GM18505 (cell line): ENCODE data around the gene SESN1.
A peak's percentile ranks its signal among the peaks of the same experiment; 100 is the strongest.
"Not testable (repeated sequence)": the region's sequence is repeated elsewhere in the genome, so short reads cannot be mapped to it uniquely, and the experiment has no call there.

Experiments
- ATAC-seq: cut with Tn5 transposase; IDR thresholded peaks from one replicate; pipeline ENCODE4 v1.9.1; 2021; ENCODE audit not compliant: unreplicated experiment
- POLR2A ChIP-seq: IDR thresholded peaks from 4 replicates; pipeline ENCODE4 v1.6.1; 2011; ENCODE audit warnings: borderline replicate concordance; ENCODE audit not compliant: insufficient read depth, insufficient read length; ENCODE audit errors: extremely low read depth

Gene SESN1

DNA sequence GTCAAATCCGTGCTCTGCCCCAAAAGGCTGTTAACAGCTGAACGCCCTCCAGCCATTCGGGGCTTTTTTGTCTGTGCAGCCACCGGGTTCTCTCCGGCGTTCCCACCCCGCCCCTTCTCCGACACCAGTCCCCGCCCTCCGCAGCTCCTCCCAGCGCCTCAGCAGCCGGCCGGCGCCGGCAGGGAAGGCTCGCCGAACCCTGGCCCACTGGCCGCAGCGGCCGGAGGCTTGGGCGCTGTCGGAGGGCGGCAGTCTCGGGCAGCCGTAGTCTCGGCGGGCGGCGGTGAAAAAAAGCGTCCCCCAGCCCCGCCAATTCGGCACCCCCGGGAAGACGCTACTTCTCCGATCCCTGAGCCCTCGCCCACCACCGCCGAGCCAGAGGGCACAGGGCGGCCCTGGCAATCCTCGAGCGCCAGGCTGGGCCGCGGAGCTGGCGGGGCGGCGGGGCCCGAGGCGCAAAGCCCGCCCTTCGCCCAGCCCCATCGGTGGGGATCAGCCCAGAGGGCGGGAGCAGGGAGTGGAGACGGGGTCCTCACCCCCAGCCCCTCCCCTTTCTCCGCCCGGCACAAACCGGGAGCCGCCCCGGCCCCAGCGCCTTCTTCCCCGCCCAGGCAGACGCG lies at the start of gene SESN1:
Gene SESN1, minus strand, starts transcription at position 431 of the 620 bp plus-strand sequence. CDS start 773 bp downstream, outside the sequence.
- no peak for TF ChIP-seq POLR2A
- ATAC-seq, result peak; percentile 64

DNA sequence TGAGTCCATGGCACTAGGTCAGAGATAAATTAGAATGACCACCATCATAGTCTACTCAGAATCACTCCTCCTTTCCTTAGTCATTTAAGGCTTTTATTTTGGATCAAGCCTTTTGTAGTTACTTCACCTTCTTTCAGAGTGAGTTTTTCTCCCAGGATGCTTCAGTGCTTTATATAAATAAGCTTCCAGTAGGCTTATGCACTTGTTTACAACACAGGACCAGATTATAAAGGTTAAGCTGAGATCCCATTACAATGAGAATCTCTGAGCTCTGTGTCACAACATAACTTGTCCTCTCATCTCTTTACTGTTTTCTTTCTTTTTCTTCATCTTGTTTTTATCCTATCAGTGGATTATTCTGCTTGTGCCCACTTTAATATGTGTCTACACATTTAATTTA lies 48.5 kb upstream of the SESN1 start:
- no peak for TF ChIP-seq POLR2A

GRCh38 chr6:109142067-109142466 lies 47.4 kb upstream of the SESN1 start:
- not testable (repeated sequence) for ATAC-seq

More for the DNA sequence above, 48.5 kb upstream of the SESN1 start:
- no peak for ATAC-seq

DNA sequence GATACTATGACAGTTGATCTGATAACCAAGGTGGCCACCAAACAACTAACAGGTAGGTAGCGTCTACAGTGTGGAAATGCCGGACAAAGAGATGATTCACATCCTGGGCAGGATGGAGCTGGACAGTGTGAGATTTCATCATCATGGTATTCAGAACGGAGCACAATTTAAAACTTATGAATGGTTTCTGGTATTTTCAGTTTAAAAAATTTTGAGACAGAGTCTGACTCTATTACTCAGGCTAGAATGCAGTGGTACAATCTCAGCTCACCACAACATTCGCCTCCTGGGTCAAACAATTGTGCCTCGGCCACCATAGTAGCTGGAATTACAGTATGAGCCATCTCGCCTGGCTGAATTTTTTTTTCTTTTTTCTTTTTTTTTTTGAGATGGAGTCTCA lies 44.5 kb upstream of the SESN1 start:
- no peak for ATAC-seq
- TF ChIP-seq POLR2A, result no peak

GRCh38 chr6:109136530-109136929 lies 41.9 kb upstream of the SESN1 start:
- not testable (repeated sequence) for ATAC-seq

- ATAC-seq, result not testable (repeated sequence)
Observed at GRCh38 chr6:109136039-109136438, 41.4 kb upstream of the SESN1 start.

DNA sequence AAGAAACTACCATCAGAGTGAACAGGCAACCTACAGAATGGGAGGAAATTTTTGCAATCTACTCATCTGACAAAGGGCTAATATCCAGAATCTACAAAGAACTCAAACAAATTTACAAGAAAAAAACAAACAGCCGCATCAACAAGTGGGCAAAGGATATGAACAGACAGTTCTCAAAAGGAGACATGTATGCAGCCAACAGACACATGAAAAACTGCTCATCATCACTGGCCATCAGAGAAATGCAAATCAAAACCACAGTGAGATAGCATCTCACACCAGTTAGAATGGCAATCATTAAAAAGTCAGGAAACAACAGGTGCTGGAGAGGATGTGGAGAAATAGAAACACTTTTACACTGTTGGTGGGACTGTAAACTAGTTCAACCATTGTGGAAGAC lies 41.0 kb upstream of the SESN1 start:
- not testable (repeated sequence) for ATAC-seq

GRCh38 chr6:109130065-109130464 lies 35.4 kb upstream of the SESN1 start:
- TF ChIP-seq POLR2A, result no peak
- ATAC-seq, result no peak

DNA sequence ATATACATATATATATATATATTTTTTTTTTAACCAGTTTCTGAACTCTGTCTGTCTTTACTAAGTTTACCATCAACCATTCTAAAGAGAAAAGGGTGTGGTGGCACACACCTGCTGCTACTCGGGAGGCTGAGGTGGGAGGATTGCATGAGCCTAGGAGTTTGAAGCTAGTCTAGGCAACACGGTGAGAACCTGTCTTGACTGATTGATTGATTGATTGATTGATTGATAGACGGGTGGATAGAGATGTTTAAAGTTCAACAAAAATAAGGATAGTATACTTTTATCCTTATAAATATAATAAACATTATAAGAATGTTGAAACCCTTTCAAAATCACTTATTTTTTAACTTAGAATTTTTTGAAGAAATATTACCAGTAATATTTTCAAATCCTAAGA lies 30.9 kb upstream of the SESN1 start:
- no peak for ATAC-seq

GRCh38 chr6:109124219-109124618 lies 29.6 kb upstream of the SESN1 start:
- TF ChIP-seq POLR2A, result no peak
- ATAC-seq, result no peak

More for the DNA sequence above, 30.9 kb upstream of the SESN1 start:
- TF ChIP-seq POLR2A, result no peak

DNA sequence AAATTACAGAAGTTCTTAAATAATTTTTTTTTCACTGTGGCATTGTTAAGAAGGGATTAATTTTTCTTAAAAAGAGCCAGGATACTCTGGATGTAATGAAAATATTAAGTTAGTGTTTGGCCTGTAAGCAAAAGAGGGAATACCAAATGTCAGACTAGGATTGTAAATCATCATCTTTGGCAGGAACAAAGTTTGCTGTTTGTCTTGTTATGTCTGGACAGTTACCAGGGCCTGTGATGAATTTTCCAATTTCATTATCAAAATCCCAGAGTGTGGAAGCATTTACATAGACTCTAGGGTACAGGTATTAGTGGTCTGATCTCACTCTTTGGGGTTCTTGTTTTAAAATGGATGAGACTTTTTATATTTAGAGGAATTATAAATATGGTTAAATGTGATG lies 26.8 kb upstream of the SESN1 start:
- no peak for ATAC-seq

GRCh38 chr6:109118871-109119354 lies 24.3 kb upstream of the SESN1 start:
- ATAC-seq, result no peak
- TF ChIP-seq POLR2A, result no peak

More for the DNA sequence above, 26.8 kb upstream of the SESN1 start:
- TF ChIP-seq POLR2A, result no peak

GRCh38 chr6:109118337-109118736 lies 23.7 kb upstream of the SESN1 start:
- no peak for ATAC-seq
- TF ChIP-seq POLR2A, result no peak

DNA sequence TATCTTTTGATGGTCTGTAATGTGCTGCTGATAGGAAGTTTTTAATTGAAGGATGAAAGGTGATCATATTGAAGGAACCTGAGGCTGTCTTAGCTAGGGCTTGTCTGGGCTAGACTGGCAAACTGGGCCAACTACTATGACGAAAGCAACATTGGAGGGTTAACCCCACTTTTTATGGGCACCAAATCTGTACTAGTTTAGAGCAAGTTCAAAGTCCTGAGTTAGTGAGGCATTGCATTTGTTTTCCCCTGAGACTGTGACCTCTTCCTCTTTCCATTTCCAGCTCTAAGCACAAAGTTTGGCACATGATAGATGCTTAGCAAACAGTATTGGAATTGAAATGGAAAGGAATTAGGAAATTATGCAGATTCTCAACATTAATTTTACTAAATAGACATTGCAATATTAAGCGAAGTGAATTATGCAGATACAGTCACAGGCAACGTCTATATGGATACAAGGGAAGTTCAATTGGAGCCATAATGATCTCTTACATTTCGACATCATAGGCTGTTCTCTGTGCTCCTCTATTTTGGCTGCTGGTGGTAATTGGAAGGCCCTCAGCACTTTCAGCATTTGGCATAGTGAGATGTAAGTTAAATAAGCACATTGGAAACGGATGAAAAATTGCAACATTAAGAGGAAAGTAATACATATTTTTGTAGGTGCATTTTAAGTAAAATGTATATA lies 22.8 kb upstream of the SESN1 start:
- ATAC-seq, result peak; percentile 72
- no peak for TF ChIP-seq POLR2A

- ATAC-seq, result not testable (repeated sequence)
Observed at GRCh38 chr6:109112663-109113062, 18.0 kb upstream of the SESN1 start.

- not testable (repeated sequence) for ATAC-seq
Observed at GRCh38 chr6:109109663-109110062, 15.0 kb upstream of the SESN1 start.
